HFFc6 (cell line): ENCODE data around the gene PLXNA4. TPM values are rescaled to one million over a fixed set of nuclear protein-coding genes. Genes with fewer than 3 reads are reported as not detected.

Experiments
- DNase-seq: peaks from one replicate; pipeline ENCODE4 v3.0.0-alpha.2; 2018
- H3K27ac Mint-ChIP-seq: 2 replicates; pipeline ENCODE4 v1.8.0; 2020; ENCODE audit warnings: mild to moderate bottlenecking, mixed read lengths
- H3K27me3 Mint-ChIP-seq: 2 replicates; pipeline ENCODE4 v1.8.0; 2021; ENCODE audit warnings: mild to moderate bottlenecking, moderate library complexity, mixed read lengths; ENCODE audit not compliant: insufficient read depth
- H3K36me3 Mint-ChIP-seq: 2 replicates; pipeline ENCODE4 v1.8.0; 2021; ENCODE audit warnings: low read depth, mixed read lengths
- H3K4me1 Mint-ChIP-seq: 2 replicates; pipeline ENCODE4 v1.8.0; 2020; ENCODE audit warnings: low read depth, mixed read lengths
- H3K4me3 Mint-ChIP-seq: 2 replicates; pipeline ENCODE4 v1.8.0; 2020; ENCODE audit warnings: mild to moderate bottlenecking, moderate library complexity, mixed read lengths
- H3K9me3 Mint-ChIP-seq: 2 replicates; pipeline ENCODE4 v1.8.0; 2020; ENCODE audit warnings: mild to moderate bottlenecking, mixed read lengths
- CTCF ChIP-seq: fragments of 200-600 bp; sonication (generic); IDR thresholded peaks from 2 replicates; pipeline ENCODE4 v1.5.0; 2021; ENCODE audit warnings: antibody characterized with exemption, mild to moderate bottlenecking
- total RNA-seq, 6 experiments: library from RNA; stranded (reverse); fragmentation: NEBNext Ultra II Directional; extraction: Animal tissue kit (Norgen Biotek cat#: 25700); gene quantifications; 2 replicates in 1 of 6; 3 replicates in 5 of 6; pipeline ENCODE4 v1.2.3, GENCODE V29; 2021

PLXNA4 gene
- total RNA-seq, 6 experiments from 2014 or later, result 0.02 to 0.14 (median 0.05) TPM; not detected in 2

GRCh38 chr7:132584796-132585494 lies 8.7 kb upstream of the PLXNA4 start:
- Mint-ChIP-seq H3K27ac (no peak overlapping the region), H3K9me3 (no peaks in the 10 kb centered on the region), H3K4me3 (no peak overlapping the region), H3K27me3 (peaks cover 7% of the 10 kb centered on the region), H3K36me3 (no peaks in the 10 kb centered on the region), H3K4me1 (peaks cover 5% of the 10 kb centered on the region)
- no peak for TF ChIP-seq CTCF
- no peak for DNase-seq

- Mint-ChIP-seq H3K36me3 (no peaks in the 10 kb centered on the region), H3K27ac (no peak overlapping the region), H3K9me3 (no peaks in the 10 kb centered on the region), H3K4me1 (no peaks in the 10 kb centered on the region), H3K27me3 (peaks cover 22% of the 10 kb centered on the region), H3K4me3 (no peak overlapping the region)
- DNase-seq, result no peak
- no peak for TF ChIP-seq CTCF
Measured at GRCh38 chr7:132581431-132581830, 5.2 kb upstream of the PLXNA4 start.

- H3K27me3 Mint-ChIP-seq, result peaks cover 26% of the 10 kb centered on the region
- H3K4me3 Mint-ChIP-seq, result no peak overlapping the region
Measured at GRCh38 chr7:132580717-132581285, 4.5 kb upstream of the PLXNA4 start.

DNA sequence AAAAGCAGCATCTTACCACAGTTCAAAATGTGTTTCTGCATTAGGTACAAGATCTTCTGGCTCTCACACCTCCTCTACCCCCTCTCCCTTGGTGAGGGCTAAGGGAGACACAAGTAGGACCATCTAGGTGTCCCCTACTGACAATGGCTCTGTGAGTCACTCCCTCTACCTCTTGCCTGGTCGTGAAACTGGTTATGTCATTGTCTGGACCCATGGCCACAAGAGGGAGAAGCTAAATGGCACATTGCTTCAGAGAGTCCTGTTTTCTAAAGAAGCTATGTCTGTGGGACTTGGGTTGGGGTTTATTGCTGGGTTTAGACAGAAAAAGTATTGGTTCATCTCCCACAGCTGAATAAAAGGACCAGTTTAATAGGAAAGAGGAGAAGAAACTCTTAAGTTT lies 4.0 kb upstream of the PLXNA4 start:
- no peak for DNase-seq
- Mint-ChIP-seq H3K4me3 (no peak overlapping the region), H3K27me3 (peaks cover 31% of the 10 kb centered on the region), H3K9me3 (no peaks in the 10 kb centered on the region), H3K4me1 (no peaks in the 10 kb centered on the region), H3K27ac (no peak overlapping the region), H3K36me3 (no peaks in the 10 kb centered on the region)
- TF ChIP-seq CTCF, result no peak

More at GRCh38 chr7:132580717-132581285, 4.5 kb upstream of the PLXNA4 start:
- TF ChIP-seq CTCF, result peak; percentile 90
- Mint-ChIP-seq H3K27ac (no peak overlapping the region), H3K36me3 (no peaks in the 10 kb centered on the region), H3K9me3 (no peaks in the 10 kb centered on the region), H3K4me1 (no peaks in the 10 kb centered on the region)
- DNase-seq, result peak; percentile 65

- H3K27me3 Mint-ChIP-seq, result peaks cover 38% of the 10 kb centered on the region
- no peaks in the 10 kb centered on the region for H3K36me3 Mint-ChIP-seq
- TF ChIP-seq CTCF, result no peak
- no peaks in the 10 kb centered on the region for H3K4me1 Mint-ChIP-seq
- no peak overlapping the region for H3K4me3 Mint-ChIP-seq
- no peaks in the 10 kb centered on the region for H3K9me3 Mint-ChIP-seq
- no peak overlapping the region for H3K27ac Mint-ChIP-seq
- no peak for DNase-seq
Measured at GRCh38 chr7:132579260-132579899, 3.1 kb upstream of the PLXNA4 start.
